H9 (cell line): Measurements from ENCODE around the gene INTS13. TPM values are rescaled to one million over a fixed set of nuclear protein-coding genes. Genes with fewer than 3 reads are reported as not detected.

Experiments
- DNase-seq: peaks from one replicate; pipeline ENCODE4 v3.0.0-alpha.2; 2017
- H2AFZ ChIP-seq: one replicate; pipeline ENCODE4 v1.6.1; 2013; ENCODE audit warnings: mild to moderate bottlenecking, low read length, control low read depth, moderate library complexity
- H2AK5ac ChIP-seq: 2 replicates; pipeline ENCODE4 v1.6.1; 2013; ENCODE audit warnings: low read length, control low read depth, mixed read lengths; ENCODE audit not compliant: insufficient read length
- H2BK120ac ChIP-seq: one replicate; pipeline ENCODE4 v1.6.1; 2013; ENCODE audit warnings: low read depth, mild to moderate bottlenecking, low read length, control low read depth, inconsistent platforms; ENCODE audit not compliant: poor library complexity, severe bottlenecking
- H2BK12ac ChIP-seq: 2 replicates; pipeline ENCODE4 v1.6.1; 2013; ENCODE audit warnings: low read length, control low read depth, mixed read lengths, low read depth; ENCODE audit not compliant: insufficient read length
- H2BK15ac ChIP-seq: 2 replicates; pipeline ENCODE4 v1.6.1; 2013; ENCODE audit warnings: low read depth, low read length, control low read depth
- H2BK20ac ChIP-seq: one replicate; pipeline ENCODE4 v1.6.1; 2013; ENCODE audit warnings: low read depth, mild to moderate bottlenecking, low read length, control low read depth, inconsistent platforms; ENCODE audit not compliant: poor library complexity, severe bottlenecking
- H2BK5ac ChIP-seq: 2 replicates; pipeline ENCODE4 v1.6.1; 2013; ENCODE audit warnings: low read length, control low read depth, mixed read lengths; ENCODE audit not compliant: insufficient read length
- H3K14ac ChIP-seq: 2 replicates; pipeline ENCODE4 v1.6.1; 2013; ENCODE audit warnings: low read length, control low read depth; ENCODE audit not compliant: insufficient read depth
- H3K18ac ChIP-seq: 2 replicates; pipeline ENCODE4 v1.6.1; 2013; ENCODE audit warnings: low read depth, mild to moderate bottlenecking, mixed read lengths, low read length, control low read depth; ENCODE audit not compliant: insufficient read length
- H3K23ac ChIP-seq: 2 replicates; pipeline ENCODE4 v1.6.1; 2013; ENCODE audit warnings: low read length, control low read depth, mixed read lengths, low read depth; ENCODE audit not compliant: insufficient read length
- H3K23me2 ChIP-seq: 2 replicates; pipeline ENCODE4 v1.6.1; 2013; ENCODE audit warnings: low read depth, mild to moderate bottlenecking, mixed read lengths, low read length, control low read depth; ENCODE audit not compliant: insufficient read length, poor library complexity, severe bottlenecking
- H3K27ac ChIP-seq: 2 replicates; pipeline ENCODE4 v1.5.1; 2013; ENCODE audit warnings: low read length, control low read depth, mixed read lengths, low read depth; ENCODE audit not compliant: insufficient read length
- H3K27me3 ChIP-seq: 2 replicates; pipeline ENCODE4 v1.6.1; 2013; ENCODE audit warnings: low read length, control low read depth, inconsistent platforms; ENCODE audit not compliant: insufficient read depth
- H3K4ac ChIP-seq: 2 replicates; pipeline ENCODE4 v1.6.1; 2013; ENCODE audit warnings: low read depth, mild to moderate bottlenecking, control low read depth, inconsistent platforms, low read length, moderate library complexity
- H3K4me1 ChIP-seq: 2 replicates; pipeline ENCODE4 v1.6.1; 2013; ENCODE audit warnings: low read length, control low read depth, inconsistent platforms; ENCODE audit not compliant: insufficient read depth
- H3K4me2 ChIP-seq: 2 replicates; pipeline ENCODE4 v1.6.1; 2013; ENCODE audit warnings: low read length, control low read depth, mixed read lengths; ENCODE audit not compliant: insufficient read length, insufficient read depth
- H3K56ac ChIP-seq: 2 replicates; pipeline ENCODE4 v1.6.1; 2013; ENCODE audit warnings: low read depth, mild to moderate bottlenecking, mixed read lengths, low read length, control low read depth; ENCODE audit not compliant: insufficient read length
- H3K79me1 ChIP-seq: 2 replicates; pipeline ENCODE4 v1.6.1; 2013; ENCODE audit warnings: low read depth, mild to moderate bottlenecking, moderate library complexity, low read length, control low read depth, inconsistent platforms; ENCODE audit not compliant: insufficient read depth, poor library complexity, severe bottlenecking
- H3K79me2 ChIP-seq: 2 replicates; pipeline ENCODE4 v1.6.1; 2013; ENCODE audit warnings: low read length, control low read depth, inconsistent platforms; ENCODE audit not compliant: insufficient read depth
- H3K9ac ChIP-seq: 2 replicates; pipeline ENCODE4 v1.6.1; 2013; ENCODE audit warnings: low read length, control low read depth, mixed read lengths; ENCODE audit not compliant: insufficient read length; ENCODE audit errors: extremely low read depth
- H3K9me3 ChIP-seq: one replicate; pipeline ENCODE4 v1.6.1; 2013; ENCODE audit warnings: low read depth, low read length, inconsistent platforms; ENCODE audit not compliant: control insufficient read depth
- H3T11ph ChIP-seq: one replicate; pipeline ENCODE4 v1.6.1; 2013; ENCODE audit warnings: mild to moderate bottlenecking, low read length, control low read depth, inconsistent platforms
- H4K20me1 ChIP-seq: one replicate; pipeline ENCODE4 v1.6.1; 2013; ENCODE audit not compliant: control insufficient read depth, insufficient read length, insufficient read depth
- H4K5ac ChIP-seq: 2 replicates; pipeline ENCODE4 v1.6.1; 2013; ENCODE audit warnings: low read depth, mild to moderate bottlenecking, mixed read lengths, low read length, control low read depth; ENCODE audit not compliant: insufficient read length
- H4K8ac ChIP-seq: replicated peaks from 2 replicates; pipeline ENCODE4 v1.6.1; 2013; ENCODE audit warnings: low read length, control low read depth, mixed read lengths, low read depth; ENCODE audit not compliant: insufficient read length
- H4K91ac ChIP-seq: 2 replicates; pipeline ENCODE4 v1.6.1; 2013; ENCODE audit warnings: low read depth, mild to moderate bottlenecking, moderate library complexity, mixed read lengths, low read length, control low read depth; ENCODE audit not compliant: insufficient read length
- H3K27ac Mint-ChIP-seq, 3 experiments: 2 replicates in 2 of 3; 3 replicates in 1 of 3; pipeline ENCODE4 v1.8.0; 2020 to 2021; ENCODE audit warnings: mixed read lengths in 3 of 3, mild to moderate bottlenecking in 1 of 3, moderate library complexity in 1 of 3
- H3K27me3 Mint-ChIP-seq: 2 replicates; pipeline ENCODE4 v1.8.0; 2021; ENCODE audit warnings: low read depth, mild to moderate bottlenecking, moderate library complexity, mixed read lengths
- H3K36me3 Mint-ChIP-seq, 3 experiments: 2 replicates in 2 of 3; 3 replicates in 1 of 3; pipeline ENCODE4 v1.8.0; 2020 to 2021; ENCODE audit warnings: low read depth in 3 of 3, mixed read lengths in 3 of 3; ENCODE audit not compliant: insufficient read depth in 1 of 3
- H3K4me1 Mint-ChIP-seq, 2 experiments: 2 replicates each; pipeline ENCODE4 v1.8.0; 2020; ENCODE audit warnings: mixed read lengths in 2 of 2
- H3K4me3 Mint-ChIP-seq, 2 experiments: 2 replicates in 1 of 2; 3 replicates in 1 of 2; pipeline ENCODE4 v1.8.0; 2020 to 2021; ENCODE audit warnings: mild to moderate bottlenecking in 2 of 2, mixed read lengths in 2 of 2, moderate library complexity in 1 of 2
- H3K9me3 Mint-ChIP-seq, 2 experiments: 2 replicates in 1 of 2; 3 replicates in 1 of 2; pipeline ENCODE4 v1.8.0; 2020; ENCODE audit warnings: mild to moderate bottlenecking in 2 of 2, mixed read lengths in 2 of 2, moderate library complexity in 1 of 2
- CTCF ChIP-seq: fragments of 200-600 bp; sonication (generic); conservative IDR thresholded peaks from 3 replicates; pipeline ENCODE4 v1.8.0; 2021; ENCODE audit warnings: antibody characterized with exemption, mild to moderate bottlenecking
- WGBS: extraction: QIAGEN DNeasy Blood & Tissue Kit; methylation state at CpG from one replicate; pipeline ENCODE4 v1.1.7; 2013; ENCODE audit warnings: missing lambda C conversion rate, low lambda C conversion rate, mixed read lengths; ENCODE audit not compliant: insufficient read length; ENCODE audit errors: extremely low coverage; 5-methylcytosine and 5-hydroxymethylcytosine counted together
- total RNA-seq: library from RNA; stranded (reverse); gene quantifications from 2 replicates; pipeline ENCODE4 v1.2.1, GENCODE V29; 2021

The INTS13 gene
- total RNA-seq, 1 experiment from 2014 or later: 39.1 TPM

- no peaks in the 10 kb centered on the region for H3K79me1 ChIP-seq
- no peak overlapping the region for H3K27ac ChIP-seq
- no CpG with 5 or more reads among the region's 7 CpGs for WGBS
- H3K79me2 ChIP-seq: no peaks in the 10 kb centered on the region
- H3K4me3 Mint-ChIP-seq: no peak overlapping the region
- no peaks in the 10 kb centered on the region for H3K27me3 Mint-ChIP-seq
- H3K23ac ChIP-seq: no peak overlapping the region
- H2AFZ ChIP-seq: no peak overlapping the region
- no peak overlapping the region for H2BK12ac ChIP-seq
- H3K36me3 Mint-ChIP-seq: no peaks in the 10 kb centered on the region
- H3K27me3 ChIP-seq: no peaks in the 10 kb centered on the region
- no peaks in the 10 kb centered on the region for H3K9me3 Mint-ChIP-seq
- no peak for TF ChIP-seq CTCF
- no peak overlapping the region for H3K18ac ChIP-seq
- no peaks in the 10 kb centered on the region for H3K23me2 ChIP-seq
- H4K5ac ChIP-seq: no peak overlapping the region
- no peak overlapping the region for H2BK5ac ChIP-seq
- no peaks in the 10 kb centered on the region for H3K9me3 ChIP-seq
- no peak for DNase-seq
- H3K27ac Mint-ChIP-seq: no peak overlapping the region
- H3T11ph ChIP-seq: no peak overlapping the region
- H3K4ac ChIP-seq: no peak overlapping the region
- no peak overlapping the region for H3K4me2 ChIP-seq
- H3K9ac ChIP-seq: no peak overlapping the region
- H4K91ac ChIP-seq: no peak overlapping the region
- no peak overlapping the region for H3K14ac ChIP-seq
- no peak overlapping the region for H2BK120ac ChIP-seq
- H2AK5ac ChIP-seq: no peak overlapping the region
- H2BK15ac ChIP-seq: no peak overlapping the region
- H4K20me1 ChIP-seq: no peaks in the 10 kb centered on the region
- H4K8ac ChIP-seq: no peak overlapping the region
- no peak overlapping the region for H2BK20ac ChIP-seq
- no peaks in the 10 kb centered on the region for H3K4me1 Mint-ChIP-seq
- no peak overlapping the region for H3K56ac ChIP-seq
- H3K4me1 ChIP-seq: no peaks in the 10 kb centered on the region
Observed at GRCh38 chr12:26874501-26875296, 63.1 kb downstream of the INTS13 start.
